Thymus (tissue), 11 donors: ENCODE measurements around the gene MARS1. TPM values are rescaled to one million over a fixed set of nuclear protein-coding genes. Genes with fewer than 3 reads are reported as not detected.

Experiments used
- DNase-seq, 9 donors: peaks; one replicate each; pipeline ENCODE4 v3.0.0-alpha.2; 2013; ENCODE audit warnings: low spot score in 9 of 9, low read depth in 6 of 9, missing footprints in 1 of 9
- H3K27ac ChIP-seq, 2 donors: one replicate each; pipeline ENCODE4 v1.5.1; 2013; ENCODE audit warnings: control low read depth in 1 of 2, low read depth in 1 of 2, low read length in 1 of 2, mild to moderate bottlenecking in 1 of 2, moderate library complexity in 1 of 2
- H3K27me3 ChIP-seq, 2 donors: one replicate each; pipeline ENCODE4 v1.5.1; 2013; ENCODE audit warnings: low read length in 1 of 2; ENCODE audit not compliant: control insufficient read depth in 2 of 2, insufficient read depth in 1 of 2
- H3K36me3 ChIP-seq, 2 donors: one replicate each; pipeline ENCODE4 v1.5.1; 2013; ENCODE audit warnings: low read length in 1 of 2, mild to moderate bottlenecking in 1 of 2, moderate library complexity in 1 of 2; ENCODE audit not compliant: control insufficient read depth in 2 of 2, insufficient read depth in 2 of 2
- H3K4me1 ChIP-seq, 2 donors: one replicate each; pipeline ENCODE4 v1.5.1; 2013; ENCODE audit warnings: low read length in 2 of 2; ENCODE audit not compliant: control insufficient read depth in 2 of 2, insufficient read depth in 2 of 2
- H3K4me3 ChIP-seq, 2 donors: one replicate each; pipeline ENCODE4 v1.5.1; 2013; ENCODE audit warnings: low read length in 2 of 2, control low read depth in 1 of 2, mild to moderate bottlenecking in 1 of 2
- H3K9me3 ChIP-seq, 2 donors: one replicate each; pipeline ENCODE4 v1.5.1; 2013; ENCODE audit warnings: low read length in 1 of 2, mild to moderate bottlenecking in 1 of 2; ENCODE audit not compliant: control insufficient read depth in 2 of 2, insufficient read depth in 1 of 2
- WGBS: extraction: QIAGEN DNeasy Blood & Tissue Kit; methylation state at CpG from one replicate; pipeline ENCODE4 v1.1.7; 2013; 5-methylcytosine and 5-hydroxymethylcytosine counted together
- polyA plus RNA-seq: library from polyadenylated mRNA; stranded (reverse); fragments of 200-250 nt; gene quantifications from one replicate; pipeline ENCODE4 v1.2.3, GENCODE V29; 2013
- total RNA-seq: library from RNA; stranded (reverse); fragments of 120-200 nt; gene quantifications from one replicate; pipeline ENCODE4 v1.2.4, GENCODE V29; 2013
- donor health status: healthy.

Gene MARS1
- total and polyA plus RNA-seq, 2 donors: 93.8 to 117 TPM

DNA sequence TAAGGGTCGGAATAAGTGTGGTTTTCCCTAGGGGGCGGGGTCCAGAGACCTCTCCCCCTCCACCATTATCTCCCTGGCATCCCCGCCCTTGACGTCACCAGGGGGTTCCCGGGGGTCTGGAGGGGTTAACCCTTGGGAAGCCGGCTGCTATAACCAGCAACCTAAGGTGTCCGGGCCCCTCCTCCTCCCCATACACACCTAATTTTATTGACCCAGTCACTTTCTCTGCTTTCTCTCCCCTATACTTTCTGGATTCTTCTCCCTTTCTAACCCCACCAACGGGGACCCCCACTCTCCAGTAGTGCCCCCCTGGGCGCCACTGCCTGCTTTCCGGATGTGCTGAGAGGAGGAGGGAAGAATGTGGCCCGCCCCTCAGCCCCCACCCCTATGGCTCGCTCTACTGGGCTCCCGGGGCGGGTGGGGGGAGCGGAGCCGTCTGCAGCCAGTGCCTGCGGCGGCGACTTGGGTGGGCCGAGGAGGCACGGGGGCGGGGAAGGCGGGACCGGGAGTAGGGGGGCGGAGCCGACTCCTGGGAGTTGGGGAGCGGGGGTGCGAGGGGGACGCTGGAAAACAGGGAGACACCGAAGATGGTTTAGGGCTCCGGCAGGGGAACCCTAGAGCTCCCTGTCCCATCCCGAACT, 26.5 kb upstream of the MARS1 start:
- peak in 1 of 9 donors; percentile 52 for DNase-seq
- Histone ChIP-seq H3K4me1 (peaks cover 14 to 43% of the 10 kb centered on the region in 2 donors), H3K27me3 (peaks cover 18 to 37% of the 10 kb centered on the region in 2 donors), H3K36me3 (no peaks in the 10 kb centered on the region), H3K4me3 (peak overlapping the region; percentile 48 to 59), H3K9me3 (no peaks in the 10 kb centered on the region), H3K27ac (no peak overlapping the region)
- under 1% methylated on average over 32 of the region's 32 CpGs for WGBS

DNA sequence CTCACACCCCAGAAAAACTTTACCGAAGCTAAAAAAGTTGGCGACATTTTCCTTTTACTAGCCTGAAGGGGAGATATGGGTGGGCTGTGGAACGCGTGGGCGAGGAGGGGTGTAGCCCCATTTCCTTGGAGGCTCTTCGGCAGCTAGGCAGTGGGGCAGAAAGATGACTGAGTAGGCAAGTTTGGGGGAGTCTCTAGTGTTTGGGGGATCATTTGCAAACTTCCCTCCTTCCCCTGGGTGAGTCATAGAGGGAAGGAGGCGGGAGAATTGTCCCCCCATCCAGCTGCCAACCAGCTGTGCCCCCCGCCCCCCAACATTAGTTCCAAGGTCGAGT, 26.0 kb upstream of the MARS1 start:
- under 1% methylated on average over 9 of the region's 9 CpGs for WGBS
- DNase-seq: peak in 2 of 9 donors; percentile 27 to 49
- Histone ChIP-seq H3K27ac (no peak overlapping the region), H3K9me3 (no peaks in the 10 kb centered on the region), H3K36me3 (peaks cover 0 to under 1% of the 10 kb centered on the region in 2 donors), H3K4me1 (peaks cover 14 to 43% of the 10 kb centered on the region in 2 donors), H3K4me3 (peak overlapping the region; percentile 48 to 59), H3K27me3 (peaks cover 18 to 37% of the 10 kb centered on the region in 2 donors)

GRCh38 chr12:57462251-57462911, 25.5 kb upstream of the MARS1 start:
- peak; percentile 72 to 95 (median 89) for DNase-seq
- H3K27me3 ChIP-seq: peaks cover 18 to 37% of the 10 kb centered on the region in 2 donors
- H3K9me3 ChIP-seq: no peaks in the 10 kb centered on the region
- H3K36me3 ChIP-seq: peaks cover 4 to 5% of the 10 kb centered on the region in 2 donors
- under 1% methylated on average over 28 of the region's 28 CpGs for WGBS
- H3K27ac ChIP-seq: peak overlapping the region; percentile 19 to 73
- peak overlapping the region; percentile 48 to 59 for H3K4me3 ChIP-seq
- peaks cover 14 to 43% of the 10 kb centered on the region in 2 donors for H3K4me1 ChIP-seq

- 31% methylated on average over 5 of the region's 5 CpGs for WGBS
- DNase-seq: no peak
- Histone ChIP-seq H3K4me3 (no peak overlapping the region), H3K36me3 (peaks cover 4 to 7% of the 10 kb centered on the region in 2 donors), H3K4me1 (peaks cover 14 to 43% of the 10 kb centered on the region in 2 donors), H3K9me3 (no peaks in the 10 kb centered on the region), H3K27me3 (peaks cover 18 to 37% of the 10 kb centered on the region in 2 donors), H3K27ac (no peak overlapping the region)
Measured at GRCh38 chr12:57462912-57463253, 25.0 kb upstream of the MARS1 start.

- H3K27me3 ChIP-seq: peaks cover 18 to 37% of the 10 kb centered on the region in 2 donors
- H3K9me3 ChIP-seq: no peaks in the 10 kb centered on the region
- peaks cover 10 to 15% of the 10 kb centered on the region in 2 donors for H3K36me3 ChIP-seq
- H3K4me3 ChIP-seq: no peak overlapping the region
- no peak for DNase-seq
- WGBS: 96% methylated on average over 12 of the region's 12 CpGs
- peaks cover 14 to 32% of the 10 kb centered on the region in 2 donors for H3K4me1 ChIP-seq
- H3K27ac ChIP-seq: no peak overlapping the region
Measured at GRCh38 chr12:57464569-57464968, 23.3 kb upstream of the MARS1 start.

- DNase-seq: no peak
- H3K4me1 ChIP-seq: peaks cover 14 to 29% of the 10 kb centered on the region in 2 donors
- WGBS: 88% methylated on average over 6 of the region's 6 CpGs
Measured at GRCh38 chr12:57465030-57465746, 22.7 kb upstream of the MARS1 start.

DNA sequence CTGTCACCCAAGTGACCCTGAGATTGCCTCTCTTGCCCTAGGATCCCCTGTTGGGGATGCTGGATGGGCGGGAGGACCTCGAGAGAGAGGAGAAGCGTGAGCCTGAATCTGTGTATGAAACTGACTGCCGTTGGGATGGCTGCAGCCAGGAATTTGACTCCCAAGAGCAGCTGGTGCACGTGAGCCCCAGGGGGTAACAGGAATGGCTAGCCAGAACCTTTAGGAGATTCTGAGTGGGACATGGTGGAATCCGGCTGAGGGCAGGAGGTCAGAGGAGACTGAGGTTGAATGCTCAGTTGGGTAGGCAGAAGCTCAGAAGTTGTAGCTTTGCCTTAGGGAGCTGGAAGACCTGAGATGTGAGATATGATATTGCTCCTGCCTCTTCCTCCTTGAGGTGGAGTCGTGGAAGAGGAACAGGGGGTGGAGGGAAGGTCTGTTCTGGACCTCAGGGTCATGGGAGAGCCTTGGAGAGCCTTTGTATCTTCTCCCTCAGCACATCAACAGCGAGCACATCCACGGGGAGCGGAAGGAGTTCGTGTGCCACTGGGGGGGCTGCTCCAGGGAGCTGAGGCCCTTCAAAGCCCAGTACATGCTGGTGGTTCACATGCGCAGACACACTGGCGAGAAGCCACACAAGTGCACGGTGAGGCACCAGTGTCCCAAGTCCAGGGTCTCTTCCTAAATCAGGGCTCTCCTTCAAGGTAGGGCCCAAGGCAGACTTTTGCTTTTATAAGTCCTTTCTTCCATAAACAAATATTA, 21.9 kb upstream of the MARS1 start:
- Histone ChIP-seq H3K4me1 (peaks cover 6 to 22% of the 10 kb centered on the region in 2 donors), H3K27me3 (peaks cover 8 to 26% of the 10 kb centered on the region in 2 donors), H3K36me3 (peaks cover 24 to 29% of the 10 kb centered on the region in 2 donors), H3K4me3 (no peak overlapping the region), H3K9me3 (no peaks in the 10 kb centered on the region), H3K27ac (no peak overlapping the region)
- DNase-seq: no peak
- WGBS: 81% methylated on average over 14 of the region's 14 CpGs

More at GRCh38 chr12:57465030-57465746, 22.7 kb upstream of the MARS1 start:
- H3K36me3 ChIP-seq: peaks cover 17 to 22% of the 10 kb centered on the region in 2 donors
- H3K27me3 ChIP-seq: peaks cover 16 to 33% of the 10 kb centered on the region in 2 donors
- no peak overlapping the region for H3K4me3 ChIP-seq
- no peaks in the 10 kb centered on the region for H3K9me3 ChIP-seq
- H3K27ac ChIP-seq: no peak overlapping the region

DNA sequence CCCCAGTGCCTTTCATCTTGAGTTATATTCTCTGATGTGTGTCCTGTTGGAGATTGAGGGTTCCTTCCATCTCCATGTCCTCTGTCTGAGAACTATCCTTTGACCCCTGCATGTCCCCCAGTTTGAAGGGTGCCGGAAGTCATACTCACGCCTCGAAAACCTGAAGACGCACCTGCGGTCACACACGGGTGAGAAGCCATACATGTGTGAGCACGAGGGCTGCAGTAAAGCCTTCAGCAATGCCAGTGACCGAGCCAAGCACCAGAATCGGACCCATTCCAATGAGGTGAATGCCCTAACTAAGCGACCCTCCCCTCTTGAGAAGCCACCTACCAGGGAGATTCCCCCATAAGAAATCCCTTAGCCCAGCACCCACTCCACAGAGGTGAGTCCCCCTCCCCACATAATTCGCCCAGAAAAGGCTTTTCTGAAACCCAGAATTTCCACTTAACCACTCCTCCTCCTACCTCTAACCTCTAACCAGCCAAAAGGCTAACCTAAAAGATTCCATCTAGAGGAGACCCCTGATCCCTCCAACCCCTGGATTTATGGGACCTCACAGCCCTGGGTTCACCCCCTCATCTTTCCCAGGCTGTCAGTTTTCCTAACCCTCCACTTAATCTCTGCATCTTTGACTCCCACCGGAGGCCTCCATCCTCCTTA, 20.5 kb upstream of the MARS1 start:
- H3K36me3 ChIP-seq: peaks cover 38 to 43% of the 10 kb centered on the region in 2 donors
- H3K27me3 ChIP-seq: peaks cover 0 to 12% of the 10 kb centered on the region in 2 donors
- DNase-seq: no peak
- no peaks in the 10 kb centered on the region for H3K9me3 ChIP-seq
- peaks cover 0 to 8% of the 10 kb centered on the region in 2 donors for H3K4me1 ChIP-seq
- no peak overlapping the region for H3K27ac ChIP-seq
- no peak overlapping the region for H3K4me3 ChIP-seq
- WGBS: 94% methylated on average over 12 of the region's 12 CpGs
